H9 (cell line): ENCODE measurements around the gene CDH24. TPM values are rescaled to one million over a fixed set of nuclear protein-coding genes. Genes with fewer than 3 reads are reported as not detected.

Source experiments
- DNase-seq: peaks from one replicate; pipeline ENCODE4 v3.0.0-alpha.2; 2017
- H2AFZ ChIP-seq: one replicate; pipeline ENCODE4 v1.6.1; 2013; ENCODE audit warnings: mild to moderate bottlenecking, low read length, control low read depth, moderate library complexity
- H2AK5ac ChIP-seq: 2 replicates; pipeline ENCODE4 v1.6.1; 2013; ENCODE audit warnings: low read length, control low read depth, mixed read lengths; ENCODE audit not compliant: insufficient read length
- H2BK120ac ChIP-seq: one replicate; pipeline ENCODE4 v1.6.1; 2013; ENCODE audit warnings: low read depth, mild to moderate bottlenecking, low read length, control low read depth, inconsistent platforms; ENCODE audit not compliant: poor library complexity, severe bottlenecking
- H2BK12ac ChIP-seq: 2 replicates; pipeline ENCODE4 v1.6.1; 2013; ENCODE audit warnings: low read length, control low read depth, mixed read lengths, low read depth; ENCODE audit not compliant: insufficient read length
- H2BK15ac ChIP-seq: 2 replicates; pipeline ENCODE4 v1.6.1; 2013; ENCODE audit warnings: low read depth, low read length, control low read depth
- H2BK20ac ChIP-seq: one replicate; pipeline ENCODE4 v1.6.1; 2013; ENCODE audit warnings: low read depth, mild to moderate bottlenecking, low read length, control low read depth, inconsistent platforms; ENCODE audit not compliant: poor library complexity, severe bottlenecking
- H2BK5ac ChIP-seq: 2 replicates; pipeline ENCODE4 v1.6.1; 2013; ENCODE audit warnings: low read length, control low read depth, mixed read lengths; ENCODE audit not compliant: insufficient read length
- H3K14ac ChIP-seq: 2 replicates; pipeline ENCODE4 v1.6.1; 2013; ENCODE audit warnings: low read length, control low read depth; ENCODE audit not compliant: insufficient read depth
- H3K18ac ChIP-seq: 2 replicates; pipeline ENCODE4 v1.6.1; 2013; ENCODE audit warnings: low read depth, mild to moderate bottlenecking, mixed read lengths, low read length, control low read depth; ENCODE audit not compliant: insufficient read length
- H3K23ac ChIP-seq: 2 replicates; pipeline ENCODE4 v1.6.1; 2013; ENCODE audit warnings: low read length, control low read depth, mixed read lengths, low read depth; ENCODE audit not compliant: insufficient read length
- H3K23me2 ChIP-seq: 2 replicates; pipeline ENCODE4 v1.6.1; 2013; ENCODE audit warnings: low read depth, mild to moderate bottlenecking, mixed read lengths, low read length, control low read depth; ENCODE audit not compliant: insufficient read length, poor library complexity, severe bottlenecking
- H3K27ac ChIP-seq: 2 replicates; pipeline ENCODE4 v1.5.1; 2013; ENCODE audit warnings: low read length, control low read depth, mixed read lengths, low read depth; ENCODE audit not compliant: insufficient read length
- H3K27me3 ChIP-seq: 2 replicates; pipeline ENCODE4 v1.6.1; 2013; ENCODE audit warnings: low read length, control low read depth, inconsistent platforms; ENCODE audit not compliant: insufficient read depth
- H3K4ac ChIP-seq: 2 replicates; pipeline ENCODE4 v1.6.1; 2013; ENCODE audit warnings: low read depth, mild to moderate bottlenecking, control low read depth, inconsistent platforms, low read length, moderate library complexity
- H3K4me1 ChIP-seq: 2 replicates; pipeline ENCODE4 v1.6.1; 2013; ENCODE audit warnings: low read length, control low read depth, inconsistent platforms; ENCODE audit not compliant: insufficient read depth
- H3K4me2 ChIP-seq: 2 replicates; pipeline ENCODE4 v1.6.1; 2013; ENCODE audit warnings: low read length, control low read depth, mixed read lengths; ENCODE audit not compliant: insufficient read length, insufficient read depth
- H3K56ac ChIP-seq: 2 replicates; pipeline ENCODE4 v1.6.1; 2013; ENCODE audit warnings: low read depth, mild to moderate bottlenecking, mixed read lengths, low read length, control low read depth; ENCODE audit not compliant: insufficient read length
- H3K79me1 ChIP-seq: 2 replicates; pipeline ENCODE4 v1.6.1; 2013; ENCODE audit warnings: low read depth, mild to moderate bottlenecking, moderate library complexity, low read length, control low read depth, inconsistent platforms; ENCODE audit not compliant: insufficient read depth, poor library complexity, severe bottlenecking
- H3K79me2 ChIP-seq: 2 replicates; pipeline ENCODE4 v1.6.1; 2013; ENCODE audit warnings: low read length, control low read depth, inconsistent platforms; ENCODE audit not compliant: insufficient read depth
- H3K9ac ChIP-seq: 2 replicates; pipeline ENCODE4 v1.6.1; 2013; ENCODE audit warnings: low read length, control low read depth, mixed read lengths; ENCODE audit not compliant: insufficient read length; ENCODE audit errors: extremely low read depth
- H3K9me3 ChIP-seq: one replicate; pipeline ENCODE4 v1.6.1; 2013; ENCODE audit warnings: low read depth, low read length, inconsistent platforms; ENCODE audit not compliant: control insufficient read depth
- H3T11ph ChIP-seq: one replicate; pipeline ENCODE4 v1.6.1; 2013; ENCODE audit warnings: mild to moderate bottlenecking, low read length, control low read depth, inconsistent platforms
- H4K20me1 ChIP-seq: one replicate; pipeline ENCODE4 v1.6.1; 2013; ENCODE audit not compliant: control insufficient read depth, insufficient read length, insufficient read depth
- H4K5ac ChIP-seq: 2 replicates; pipeline ENCODE4 v1.6.1; 2013; ENCODE audit warnings: low read depth, mild to moderate bottlenecking, mixed read lengths, low read length, control low read depth; ENCODE audit not compliant: insufficient read length
- H4K8ac ChIP-seq: replicated peaks from 2 replicates; pipeline ENCODE4 v1.6.1; 2013; ENCODE audit warnings: low read length, control low read depth, mixed read lengths, low read depth; ENCODE audit not compliant: insufficient read length
- H4K91ac ChIP-seq: 2 replicates; pipeline ENCODE4 v1.6.1; 2013; ENCODE audit warnings: low read depth, mild to moderate bottlenecking, moderate library complexity, mixed read lengths, low read length, control low read depth; ENCODE audit not compliant: insufficient read length
- H3K27ac Mint-ChIP-seq, 3 experiments: 2 replicates in 2 of 3; 3 replicates in 1 of 3; pipeline ENCODE4 v1.8.0; 2020 to 2021; ENCODE audit warnings: mixed read lengths in 3 of 3, mild to moderate bottlenecking in 1 of 3, moderate library complexity in 1 of 3
- H3K27me3 Mint-ChIP-seq: 2 replicates; pipeline ENCODE4 v1.8.0; 2021; ENCODE audit warnings: low read depth, mild to moderate bottlenecking, moderate library complexity, mixed read lengths
- H3K36me3 Mint-ChIP-seq, 3 experiments: 2 replicates in 2 of 3; 3 replicates in 1 of 3; pipeline ENCODE4 v1.8.0; 2020 to 2021; ENCODE audit warnings: low read depth in 3 of 3, mixed read lengths in 3 of 3; ENCODE audit not compliant: insufficient read depth in 1 of 3
- H3K4me1 Mint-ChIP-seq, 2 experiments: 2 replicates each; pipeline ENCODE4 v1.8.0; 2020; ENCODE audit warnings: mixed read lengths in 2 of 2
- H3K4me3 Mint-ChIP-seq, 2 experiments: 2 replicates in 1 of 2; 3 replicates in 1 of 2; pipeline ENCODE4 v1.8.0; 2020 to 2021; ENCODE audit warnings: mild to moderate bottlenecking in 2 of 2, mixed read lengths in 2 of 2, moderate library complexity in 1 of 2
- H3K9me3 Mint-ChIP-seq, 2 experiments: 2 replicates in 1 of 2; 3 replicates in 1 of 2; pipeline ENCODE4 v1.8.0; 2020; ENCODE audit warnings: mild to moderate bottlenecking in 2 of 2, mixed read lengths in 2 of 2, moderate library complexity in 1 of 2
- WGBS: extraction: QIAGEN DNeasy Blood & Tissue Kit; methylation state at CpG from one replicate; pipeline ENCODE4 v1.1.7; 2013; ENCODE audit warnings: missing lambda C conversion rate, low lambda C conversion rate, mixed read lengths; ENCODE audit not compliant: insufficient read length; ENCODE audit errors: extremely low coverage; 5-methylcytosine and 5-hydroxymethylcytosine counted together
- total RNA-seq: library from RNA; stranded (reverse); gene quantifications from 2 replicates; pipeline ENCODE4 v1.2.1, GENCODE V29; 2021
- TF ChIP-seq, protein P1 (sequence below): fragments of 200-600 bp; sonication (generic); conservative IDR thresholded peaks from 3 replicates; pipeline ENCODE4 v1.8.0; 2021; ENCODE audit warnings: antibody characterized with exemption, mild to moderate bottlenecking

The CDH24 gene
- total RNA-seq, 1 experiment from 2014 or later: 16.7 TPM

DNA sequence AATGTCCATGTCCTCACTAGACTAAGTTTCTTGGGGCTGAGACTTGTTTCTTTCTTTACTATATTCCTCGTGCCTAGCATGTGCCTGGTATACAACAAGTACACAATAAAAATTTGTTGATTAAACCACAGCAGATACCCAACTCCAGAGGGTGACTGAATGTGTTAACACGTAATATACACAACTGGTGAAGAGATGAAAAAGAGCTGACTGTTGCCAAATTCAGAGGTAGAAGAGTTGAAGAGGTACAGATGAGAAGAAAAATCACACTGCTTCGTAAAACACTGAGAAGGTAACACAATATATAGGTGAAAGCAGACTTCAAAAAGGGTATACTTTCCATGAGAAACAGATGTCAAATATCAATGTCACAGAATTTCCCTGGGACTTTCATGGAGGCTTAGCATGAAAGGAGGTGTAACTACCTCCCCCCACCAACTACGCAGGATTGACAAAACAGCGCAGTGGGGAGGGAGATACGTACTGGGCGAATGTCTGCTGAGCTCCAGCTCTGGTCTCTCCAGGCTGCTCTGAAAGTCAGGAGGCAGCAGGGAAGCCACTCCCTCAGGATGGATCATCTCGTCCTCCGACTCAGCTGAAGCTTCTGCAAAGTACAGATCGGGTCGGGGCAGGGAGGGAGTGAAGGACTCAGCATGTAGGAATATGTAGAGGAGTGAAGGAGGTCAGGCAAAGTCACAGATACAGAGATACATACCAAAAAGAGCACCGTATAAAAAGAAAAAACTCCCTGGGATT lies 32.4 kb upstream of the CDH24 start:
- H3K23ac ChIP-seq: no peak overlapping the region
- no CpG with 5 or more reads among the region's 12 CpGs for WGBS
- Mint-ChIP-seq H3K36me3 (peaks cover 46 to 81% (median 78%) of the 10 kb centered on the region in 3 experiments; a peak in 6 of 7 replicates), H3K4me1 (peaks cover 6 to 7% of the 10 kb centered on the region in 2 experiments; a peak in 1 of 4 replicates), H3K4me3 (no peak overlapping the region), H3K27ac (no peak overlapping the region; a peak in 1 of 7 replicates), H3K9me3 (no peaks in the 10 kb centered on the region), H3K27me3 (no peaks in the 10 kb centered on the region)
- H2BK15ac ChIP-seq: no peak overlapping the region
- H3K4me2 ChIP-seq: no peak overlapping the region
- H3K56ac ChIP-seq: no peak overlapping the region
- H3K79me1 ChIP-seq: peaks cover 3% of the 10 kb centered on the region
- TF ChIP-seq, protein P1, sequence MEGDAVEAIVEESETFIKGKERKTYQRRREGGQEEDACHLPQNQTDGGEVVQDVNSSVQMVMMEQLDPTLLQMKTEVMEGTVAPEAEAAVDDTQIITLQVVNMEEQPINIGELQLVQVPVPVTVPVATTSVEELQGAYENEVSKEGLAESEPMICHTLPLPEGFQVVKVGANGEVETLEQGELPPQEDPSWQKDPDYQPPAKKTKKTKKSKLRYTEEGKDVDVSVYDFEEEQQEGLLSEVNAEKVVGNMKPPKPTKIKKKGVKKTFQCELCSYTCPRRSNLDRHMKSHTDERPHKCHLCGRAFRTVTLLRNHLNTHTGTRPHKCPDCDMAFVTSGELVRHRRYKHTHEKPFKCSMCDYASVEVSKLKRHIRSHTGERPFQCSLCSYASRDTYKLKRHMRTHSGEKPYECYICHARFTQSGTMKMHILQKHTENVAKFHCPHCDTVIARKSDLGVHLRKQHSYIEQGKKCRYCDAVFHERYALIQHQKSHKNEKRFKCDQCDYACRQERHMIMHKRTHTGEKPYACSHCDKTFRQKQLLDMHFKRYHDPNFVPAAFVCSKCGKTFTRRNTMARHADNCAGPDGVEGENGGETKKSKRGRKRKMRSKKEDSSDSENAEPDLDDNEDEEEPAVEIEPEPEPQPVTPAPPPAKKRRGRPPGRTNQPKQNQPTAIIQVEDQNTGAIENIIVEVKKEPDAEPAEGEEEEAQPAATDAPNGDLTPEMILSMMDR: no peak
- no peak overlapping the region for H4K91ac ChIP-seq
- no peak overlapping the region for H3K27ac ChIP-seq
- no peak overlapping the region for H2AK5ac ChIP-seq
- peaks cover 6% of the 10 kb centered on the region for H3K23me2 ChIP-seq
- H2BK12ac ChIP-seq: no peak overlapping the region
- no peak overlapping the region for H2AFZ ChIP-seq
- no peak overlapping the region for H2BK5ac ChIP-seq
- H3K4ac ChIP-seq: no peak overlapping the region
- no peak overlapping the region for H3K9ac ChIP-seq
- no peak overlapping the region for H4K5ac ChIP-seq
- no peak overlapping the region for H3K18ac ChIP-seq
- H3K79me2 ChIP-seq: peaks cover 16% of the 10 kb centered on the region
- no peak for DNase-seq
- H2BK20ac ChIP-seq: no peak overlapping the region
- H2BK120ac ChIP-seq: no peak overlapping the region
- no peak overlapping the region for H3T11ph ChIP-seq
- H4K8ac ChIP-seq: no peak overlapping the region
- no peaks in the 10 kb centered on the region for H3K27me3 ChIP-seq
- H3K9me3 ChIP-seq: no peaks in the 10 kb centered on the region
- peaks cover 2% of the 10 kb centered on the region; the same call in 1 of the 2 replicates for H3K4me1 ChIP-seq
- no peaks in the 10 kb centered on the region for H4K20me1 ChIP-seq
- no peak overlapping the region for H3K14ac ChIP-seq
